Measurements from ENCODE around the gene ATF1. TPM values are rescaled to one million over a fixed set of nuclear protein-coding genes. Genes with fewer than 3 reads are reported as not detected.

ATF1 gene
- total RNA-seq, 3 donors from 2014 or later (not counting 1 experiment from before 2014, with no cell fraction given), result 20.1 to 36.8 (median 23.1) TPM

DNA sequence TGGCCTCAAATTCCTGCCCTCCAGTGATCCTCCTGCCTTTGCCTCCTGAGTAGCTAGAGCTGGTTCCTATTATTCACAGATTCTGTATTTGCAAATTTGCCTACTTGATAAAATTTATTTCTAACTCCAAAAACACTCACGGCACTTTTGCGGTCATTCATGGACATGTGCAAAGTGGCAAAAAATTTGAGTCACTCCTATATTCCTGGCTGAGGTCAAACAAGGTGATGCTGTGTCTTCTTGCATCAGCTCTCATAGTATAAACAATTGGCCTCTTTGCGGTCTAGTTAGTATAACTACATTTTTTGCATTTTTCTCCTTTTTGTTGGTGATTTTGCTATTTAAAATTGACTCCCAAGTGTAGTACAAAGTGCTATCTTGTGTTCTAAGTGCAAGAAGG lies 24.7 kb downstream of the ATF1 start:
- ATAC-seq (no peak), DNase-seq (no peak)
- Mint-ChIP-seq H3K9me3 (peaks cover 2 to 3% of the 10 kb centered on the region in 2 donors), H3K27me3 (ENCODE audit: low read depth in 2 of 2) (no peaks in the 10 kb centered on the region), H3K4me1 (peaks cover 24 to 37% of the 10 kb centered on the region in 2 donors), H3K27ac (no peak overlapping the region), H3K36me3 (no peaks in the 10 kb centered on the region), H3K4me3 (no peak overlapping the region)
- no peaks in the 10 kb centered on the region for H3K4me1 ChIP-seq (ENCODE audit: control insufficient read depth, insufficient read depth, low read length)
- TF ChIP-seq, protein P1, sequence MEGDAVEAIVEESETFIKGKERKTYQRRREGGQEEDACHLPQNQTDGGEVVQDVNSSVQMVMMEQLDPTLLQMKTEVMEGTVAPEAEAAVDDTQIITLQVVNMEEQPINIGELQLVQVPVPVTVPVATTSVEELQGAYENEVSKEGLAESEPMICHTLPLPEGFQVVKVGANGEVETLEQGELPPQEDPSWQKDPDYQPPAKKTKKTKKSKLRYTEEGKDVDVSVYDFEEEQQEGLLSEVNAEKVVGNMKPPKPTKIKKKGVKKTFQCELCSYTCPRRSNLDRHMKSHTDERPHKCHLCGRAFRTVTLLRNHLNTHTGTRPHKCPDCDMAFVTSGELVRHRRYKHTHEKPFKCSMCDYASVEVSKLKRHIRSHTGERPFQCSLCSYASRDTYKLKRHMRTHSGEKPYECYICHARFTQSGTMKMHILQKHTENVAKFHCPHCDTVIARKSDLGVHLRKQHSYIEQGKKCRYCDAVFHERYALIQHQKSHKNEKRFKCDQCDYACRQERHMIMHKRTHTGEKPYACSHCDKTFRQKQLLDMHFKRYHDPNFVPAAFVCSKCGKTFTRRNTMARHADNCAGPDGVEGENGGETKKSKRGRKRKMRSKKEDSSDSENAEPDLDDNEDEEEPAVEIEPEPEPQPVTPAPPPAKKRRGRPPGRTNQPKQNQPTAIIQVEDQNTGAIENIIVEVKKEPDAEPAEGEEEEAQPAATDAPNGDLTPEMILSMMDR (IDR thresholded peaks at IDR 0.05), result no peak
- intact Hi-C loops (cut with micrococcal nuclease), result no loop called here
- WGBS (ENCODE audit: insufficient coverage), result 97% methylated on average over 3 of the region's 3 CpGs
- H3K9me3 ChIP-seq (ENCODE audit: control insufficient read depth, insufficient read depth, low read length), result peaks cover 3% of the 10 kb centered on the region
- H3K36me3 ChIP-seq (ENCODE audit: control insufficient read depth, insufficient read depth, low read length), result peaks cover 3% of the 10 kb centered on the region
- H3K27me3 ChIP-seq (ENCODE audit: control insufficient read depth, insufficient read depth, low read length), result no peaks in the 10 kb centered on the region
- no peak overlapping the region for H3K4me3 ChIP-seq (ENCODE audit: low read length)
- H3K27ac ChIP-seq (ENCODE audit: low read length), result no peak overlapping the region

DNA sequence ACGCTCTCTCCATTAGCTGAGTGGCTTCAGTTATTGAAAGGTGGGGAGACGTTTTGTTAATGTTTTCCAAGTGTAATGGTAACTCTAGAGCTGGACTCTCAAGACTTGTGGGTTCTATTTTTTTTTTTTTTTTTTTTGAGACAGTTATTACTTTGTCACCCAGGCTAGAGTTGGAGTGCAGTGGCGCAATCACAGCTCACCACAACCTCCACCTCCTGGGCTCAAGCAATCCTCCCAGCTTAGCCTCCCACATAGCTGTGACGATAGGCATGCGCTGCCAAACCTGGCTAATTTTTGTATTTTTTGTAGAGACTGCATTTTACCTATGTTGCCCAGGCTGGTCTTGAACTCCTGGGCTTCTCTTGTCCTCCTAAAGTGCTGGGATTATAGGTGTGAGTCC lies 26.2 kb downstream of the ATF1 start:
- Mint-ChIP-seq H3K36me3 (no peaks in the 10 kb centered on the region), H3K4me1 (peaks cover 24 to 31% of the 10 kb centered on the region in 2 donors), H3K9me3 (peaks cover 2 to 3% of the 10 kb centered on the region in 2 donors), H3K27ac (peak overlapping the region in 1 of 2 donors; percentile 66), H3K4me3 (no peak overlapping the region), H3K27me3 (ENCODE audit: low read depth in 2 of 2) (no peaks in the 10 kb centered on the region)
- Histone ChIP-seq H3K27me3 (ENCODE audit: control insufficient read depth, insufficient read depth, low read length) (no peaks in the 10 kb centered on the region), H3K36me3 (ENCODE audit: control insufficient read depth, insufficient read depth, low read length) (peaks cover 3% of the 10 kb centered on the region), H3K27ac (ENCODE audit: low read length) (no peak overlapping the region), H3K4me1 (ENCODE audit: control insufficient read depth, insufficient read depth, low read length) (no peaks in the 10 kb centered on the region), H3K4me3 (ENCODE audit: low read length) (no peak overlapping the region), H3K9me3 (ENCODE audit: control insufficient read depth, insufficient read depth, low read length) (peaks cover 3% of the 10 kb centered on the region)
- intact Hi-C loops (cut with micrococcal nuclease), result no loop called here
- no peak for ATAC-seq
- 100% methylated on average over 2 of the region's 5 CpGs for WGBS (ENCODE audit: insufficient coverage)
- no peak for DNase-seq
- TF ChIP-seq, protein P1 (IDR thresholded peaks at IDR 0.05), result no peak

DNA sequence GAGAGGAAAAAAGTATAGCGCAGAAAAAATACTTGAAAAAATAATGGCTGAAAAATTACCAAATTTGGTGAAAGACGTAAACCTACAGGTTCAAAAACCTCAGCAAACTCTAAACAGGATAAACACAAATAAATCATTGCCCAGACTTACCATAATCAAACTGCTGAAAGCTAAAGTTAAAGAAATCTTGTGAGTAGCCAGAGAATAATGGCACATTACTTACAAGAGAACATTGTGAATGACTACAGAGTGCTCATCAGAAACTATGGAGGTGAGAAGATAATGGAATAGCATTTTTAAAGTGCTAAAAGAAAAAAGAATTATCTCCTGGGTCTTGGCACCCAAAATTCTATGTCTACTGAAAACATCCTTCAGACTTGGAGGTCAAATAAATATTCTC lies 36.0 kb downstream of the ATF1 start:
- H3K27me3 ChIP-seq (ENCODE audit: control insufficient read depth, insufficient read depth, low read length), result no peaks in the 10 kb centered on the region
- Mint-ChIP-seq H3K4me1 (peaks cover 5 to 6% of the 10 kb centered on the region in 2 donors), H3K27me3 (ENCODE audit: low read depth in 2 of 2) (no peaks in the 10 kb centered on the region), H3K9me3 (no peaks in the 10 kb centered on the region), H3K36me3 (peaks cover 19% of the 10 kb centered on the region), H3K4me3 (no peak overlapping the region), H3K27ac (no peak overlapping the region)
- H3K4me1 ChIP-seq (ENCODE audit: control insufficient read depth, insufficient read depth, low read length), result no peaks in the 10 kb centered on the region
- WGBS (ENCODE audit: insufficient coverage), result 100% methylated on average over 2 of the region's 2 CpGs
- ATAC-seq (no peak), DNase-seq (no peak)
- H3K4me3 ChIP-seq (ENCODE audit: low read length), result no peak overlapping the region
- H3K36me3 ChIP-seq (ENCODE audit: control insufficient read depth, insufficient read depth, low read length), result peaks cover 40% of the 10 kb centered on the region
- intact Hi-C loops (cut with micrococcal nuclease), result no loop called here
- TF ChIP-seq, protein P1 (IDR thresholded peaks at IDR 0.05), result no peak
- H3K27ac ChIP-seq (ENCODE audit: low read length), result no peak overlapping the region
- H3K9me3 ChIP-seq (ENCODE audit: control insufficient read depth, insufficient read depth, low read length), result peaks cover 4% of the 10 kb centered on the region

DNA sequence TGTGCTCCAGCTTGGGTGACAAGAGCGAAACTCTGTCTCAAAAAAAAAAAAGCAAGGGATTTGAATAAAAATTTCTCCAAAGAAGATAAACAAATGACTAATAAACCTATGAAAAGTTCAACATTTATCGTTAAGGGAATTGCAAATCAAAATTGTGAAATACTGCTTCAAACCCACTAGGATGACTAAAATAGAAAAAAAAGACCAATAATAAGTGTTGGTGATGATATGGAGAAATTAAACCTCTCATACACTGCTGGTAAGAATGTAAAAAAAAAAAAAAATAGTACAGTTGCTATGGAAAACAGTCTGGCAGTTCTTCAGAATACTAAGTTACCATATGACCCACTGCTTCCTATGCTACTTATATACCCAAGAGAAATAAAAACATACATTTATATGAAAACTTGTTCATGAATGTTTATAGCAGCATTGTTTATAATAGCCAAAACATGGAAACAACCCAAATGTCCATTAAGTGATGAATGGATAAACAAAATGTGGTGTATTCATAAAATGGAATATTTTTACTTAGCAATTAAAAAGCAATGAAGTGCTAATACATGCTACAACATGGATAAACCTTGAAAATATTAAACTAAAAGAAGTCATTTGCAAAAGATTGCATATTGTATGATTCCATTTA lies 39.5 kb downstream of the ATF1 start:
- H3K27ac ChIP-seq (ENCODE audit: low read length), result no peak overlapping the region
- no peaks in the 10 kb centered on the region for H3K4me1 ChIP-seq (ENCODE audit: control insufficient read depth, insufficient read depth, low read length)
- 88% methylated on average over 1 of the region's 2 CpGs for WGBS (ENCODE audit: insufficient coverage)
- intact Hi-C loops (cut with micrococcal nuclease), result no loop called here
- H3K27me3 ChIP-seq (ENCODE audit: control insufficient read depth, insufficient read depth, low read length), result no peaks in the 10 kb centered on the region
- Mint-ChIP-seq H3K27ac (peak overlapping the region; percentile 2 to 4), H3K4me1 (peaks cover 0 to 6% of the 10 kb centered on the region in 2 donors), H3K27me3 (ENCODE audit: low read depth in 2 of 2) (no peaks in the 10 kb centered on the region), H3K4me3 (no peak overlapping the region), H3K36me3 (peaks cover 18% of the 10 kb centered on the region), H3K9me3 (no peaks in the 10 kb centered on the region)
- H3K36me3 ChIP-seq (ENCODE audit: control insufficient read depth, insufficient read depth, low read length), result peaks cover 23% of the 10 kb centered on the region
- no peak for ATAC-seq
- no peak for DNase-seq
- TF ChIP-seq, protein P1 (IDR thresholded peaks at IDR 0.05), result no peak
- peaks cover 4% of the 10 kb centered on the region for H3K9me3 ChIP-seq (ENCODE audit: control insufficient read depth, insufficient read depth, low read length)
- H3K4me3 ChIP-seq (ENCODE audit: low read length), result no peak overlapping the region
